DLD1 (cell line): ENCODE data around the gene SUMO2.
"Not testable (repeated sequence)": the region's sequence is repeated elsewhere in the genome, so short reads cannot be mapped to it uniquely, and the experiment has no call there.

Experiments used
- in situ Hi-C: cut with HindIII; loops from 2 replicates; pipeline ENCODE4 v1.10.0; 2017; ENCODE audit warnings: low sequenced_read_pairs

Gene SUMO2

GRCh38 chr17:75146592-75146991 is 36.2 kb downstream of the SUMO2 start:
- in situ Hi-C loops, result no loop called here

- in situ Hi-C loops, result no loop called here
These were observed 37.8 kb downstream of the SUMO2 start for GRCh38 chr17:75144816-75145512.

- in situ Hi-C loops, result no loop called here
These were observed 40.4 kb downstream of the SUMO2 start for GRCh38 chr17:75142236-75142971.

- in situ Hi-C loops, result no loop called here
These were observed 44.2 kb downstream of the SUMO2 start for GRCh38 chr17:75138519-75138918.

GRCh38 chr17:75137762-75138161 is 45.0 kb downstream of the SUMO2 start:
- in situ Hi-C loops, result not testable (repeated sequence)

GRCh38 chr17:75135946-75136345 is 46.8 kb downstream of the SUMO2 start:
- in situ Hi-C loops, result no loop called here

GRCh38 chr17:75135452-75135851 is 47.3 kb downstream of the SUMO2 start:
- in situ Hi-C loops, result no loop called here

GRCh38 chr17:75133607-75134347 is 49.0 kb downstream of the SUMO2 start:
- in situ Hi-C loops, result not testable (repeated sequence)

- in situ Hi-C loops, result no loop called here
These were observed 49.8 kb downstream of the SUMO2 start for GRCh38 chr17:75133001-75133400.

- in situ Hi-C loops, result not testable (repeated sequence)
These were observed 50.5 kb downstream of the SUMO2 start for GRCh38 chr17:75132018-75133000.

- in situ Hi-C loops, result no loop called here
These were observed 51.3 kb downstream of the SUMO2 start, which contains the start of gene NT5C for GRCh38 chr17:75131278-75132017. TSS of gene NT5C (minus strand) at chr17:75131742. CDS start at chr17:75131707, 35 bp downstream.

- in situ Hi-C loops, result no loop called here
These were observed 52.0 kb downstream of the SUMO2 start for GRCh38 chr17:75130632-75131277.

GRCh38 chr17:75130059-75130631 is 52.6 kb downstream of the SUMO2 start:
- in situ Hi-C loops, result no loop called here

GRCh38 chr17:75129576-75129975 is 53.2 kb downstream of the SUMO2 start:
- in situ Hi-C loops, result no loop called here

- in situ Hi-C loops, result no loop called here
These were observed 53.9 kb downstream of the SUMO2 start for GRCh38 chr17:75128694-75129505.

- in situ Hi-C loops, result not testable (repeated sequence)
These were observed 54.8 kb downstream of the SUMO2 start for GRCh38 chr17:75127936-75128335.

- in situ Hi-C loops, result no loop called here
These were observed 55.8 kb downstream of the SUMO2 start for GRCh38 chr17:75126954-75127353.

GRCh38 chr17:75125984-75126383 is 56.8 kb downstream of the SUMO2 start:
- in situ Hi-C loops, result no loop called here
